ENCODE data around the gene ANXA7.

The ANXA7 gene

GRCh38 chr10:73386583-73386982, 27.3 kb downstream of the ANXA7 start:
- no peak for TF ChIP-seq CTCF (IDR thresholded peaks at IDR 0.05)

- no peak for TF ChIP-seq CTCF (IDR thresholded peaks at IDR 0.05)
Observed at GRCh38 chr10:73379064-73379748, 34.7 kb downstream of the ANXA7 start.

- no peak for TF ChIP-seq CTCF (IDR thresholded peaks at IDR 0.05)
Observed at GRCh38 chr10:73376679-73377078, 37.2 kb downstream of the ANXA7 start.

GRCh38 chr10:73368238-73368637, 45.6 kb downstream of the ANXA7 start:
- TF ChIP-seq CTCF (IDR thresholded peaks at IDR 0.05): no peak

GRCh38 chr10:73366381-73367298, 47.2 kb downstream of the ANXA7 start:
- no peak for TF ChIP-seq CTCF (IDR thresholded peaks at IDR 0.05)

GRCh38 chr10:73364964-73365363, 48.9 kb downstream of the ANXA7 start:
- TF ChIP-seq CTCF (IDR thresholded peaks at IDR 0.05): no peak

GRCh38 chr10:73359492-73359891, 54.4 kb downstream of the ANXA7 start:
- TF ChIP-seq CTCF (IDR thresholded peaks at IDR 0.05): no peak
